Activated T-cell treated with anti-CD3 and anti-CD28 coated beads for 4 hours (primary cell): ENCODE data around the gene PAGE2.
"Not testable (repeated sequence)": the region's sequence is repeated elsewhere in the genome, so short reads cannot be mapped to it uniquely, and the experiment has no call there.

ENCODE experiments used
- DNase-seq: peaks from one replicate; pipeline ENCODE4 v3.0.0-alpha.2; 2020

PAGE2 gene

GRCh38 chrX:55127692-55128091, 38.9 kb downstream of the PAGE2 start:
- DNase-seq, result no peak

GRCh38 chrX:55129361-55129760, 40.5 kb downstream of the PAGE2 start:
- no peak for DNase-seq

DNA sequence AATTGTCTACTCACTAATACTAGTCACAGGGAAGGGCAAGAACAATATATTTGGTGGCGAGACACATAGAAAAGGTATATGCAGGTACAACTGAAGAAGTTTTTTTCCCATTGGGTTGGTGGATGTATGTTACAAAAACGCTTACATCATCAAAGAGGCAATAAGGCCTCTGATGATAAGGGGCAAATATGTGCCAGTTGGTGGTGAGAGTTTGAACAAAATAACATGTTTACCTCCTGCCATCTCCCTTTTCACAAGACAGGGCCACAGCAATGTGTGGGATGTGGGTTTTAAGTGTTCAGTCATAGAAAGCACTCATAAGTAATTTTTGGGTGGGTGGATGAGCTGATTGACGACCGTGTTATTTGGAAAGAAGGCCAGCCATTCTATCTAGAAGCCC, 41.7 kb downstream of the PAGE2 start:
- no peak for DNase-seq

DNA sequence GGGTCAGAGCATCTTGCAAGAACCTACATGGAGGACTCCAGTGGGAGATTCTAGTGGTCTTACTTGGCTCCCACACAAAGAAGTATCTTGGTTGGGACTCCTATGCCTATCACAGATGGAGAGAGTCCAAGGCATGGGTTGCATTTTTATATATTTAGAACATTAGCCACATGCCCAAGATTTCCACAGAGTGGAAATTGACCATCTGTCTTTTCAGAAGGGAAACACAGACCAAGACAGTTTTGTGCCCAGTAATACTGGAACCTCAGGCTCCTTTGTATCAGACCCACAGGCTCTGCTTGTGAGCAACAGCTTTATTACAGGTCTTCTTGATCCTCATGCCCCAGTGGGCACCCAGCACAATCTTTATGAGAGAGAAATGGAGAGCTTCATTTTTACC, 43.6 kb downstream of the PAGE2 start:
- no peak for DNase-seq

DNA sequence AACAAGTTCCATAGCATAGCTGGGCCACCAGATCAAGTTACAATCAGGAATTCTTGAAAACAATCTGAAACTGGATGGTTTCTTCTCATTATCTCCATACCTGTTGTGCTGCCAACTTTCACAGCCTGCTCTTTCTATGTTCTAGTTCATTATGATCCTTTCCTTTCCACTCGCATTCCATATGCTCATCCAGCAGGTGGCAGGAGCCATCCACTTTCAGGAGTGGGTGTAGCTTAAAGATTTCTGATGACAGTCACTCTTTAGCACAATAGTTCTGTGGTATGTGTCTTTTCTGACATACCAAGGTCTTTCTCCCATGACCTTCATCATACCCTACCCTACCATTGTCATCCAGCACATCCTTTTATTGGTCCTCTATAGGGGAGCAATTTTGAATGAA, 46.4 kb downstream of the PAGE2 start:
- peak; percentile 1 for DNase-seq

GRCh38 chrX:55140800-55141199, 52.0 kb downstream of the PAGE2 start:
- not testable (repeated sequence) for DNase-seq
